GM19455 (cell line): ENCODE measurements around the gene LAMA5.
"Not testable (repeated sequence)": the region's sequence is repeated elsewhere in the genome, so short reads cannot be mapped to it uniquely, and the experiment has no call there.

Source experiments
- ATAC-seq: cut with Tn5 transposase; IDR thresholded peaks from one replicate; pipeline ENCODE4 v1.9.1; 2021; ENCODE audit not compliant: unreplicated experiment

Gene LAMA5

DNA sequence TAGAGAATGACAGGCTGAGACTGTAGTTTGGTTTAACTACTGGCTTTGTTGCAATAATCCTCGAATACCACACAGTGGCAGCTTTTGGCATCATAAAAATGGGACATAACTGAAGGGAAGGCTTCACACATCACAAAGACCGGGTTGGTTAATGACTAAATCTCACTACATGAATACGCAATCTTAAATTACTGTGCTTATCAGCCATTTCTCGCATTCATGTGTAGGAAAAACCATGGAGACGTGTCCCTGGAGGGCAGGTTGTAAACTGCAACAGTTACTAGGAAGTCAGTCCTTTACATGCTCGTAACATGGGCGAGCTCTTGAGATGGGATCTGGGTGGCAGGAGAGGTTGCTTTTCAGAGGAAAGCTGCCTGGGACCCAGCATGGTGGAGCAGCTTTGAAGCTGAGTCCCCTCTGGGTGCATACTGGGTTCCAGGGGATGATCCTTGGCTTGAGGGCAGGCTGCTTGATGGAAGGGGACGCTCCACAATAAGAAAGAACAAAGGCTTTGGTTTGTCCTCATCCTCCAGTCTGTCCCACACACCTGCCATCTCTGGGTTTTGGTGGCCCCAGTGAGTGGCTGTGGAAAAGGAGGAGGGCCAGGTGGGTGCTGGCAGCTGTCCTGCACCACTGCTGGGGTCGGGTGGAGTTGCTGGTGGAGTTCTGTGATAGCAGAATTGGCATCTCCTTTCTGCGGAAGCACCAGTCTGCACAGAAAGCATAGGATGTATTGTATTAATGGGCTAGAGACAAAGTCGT lies 21.9 kb upstream of the LAMA5 start:
- ATAC-seq: no peak

- no peak for ATAC-seq
These were observed 21.0 kb upstream of the LAMA5 start for GRCh38 chr20:62387933-62388635.

DNA sequence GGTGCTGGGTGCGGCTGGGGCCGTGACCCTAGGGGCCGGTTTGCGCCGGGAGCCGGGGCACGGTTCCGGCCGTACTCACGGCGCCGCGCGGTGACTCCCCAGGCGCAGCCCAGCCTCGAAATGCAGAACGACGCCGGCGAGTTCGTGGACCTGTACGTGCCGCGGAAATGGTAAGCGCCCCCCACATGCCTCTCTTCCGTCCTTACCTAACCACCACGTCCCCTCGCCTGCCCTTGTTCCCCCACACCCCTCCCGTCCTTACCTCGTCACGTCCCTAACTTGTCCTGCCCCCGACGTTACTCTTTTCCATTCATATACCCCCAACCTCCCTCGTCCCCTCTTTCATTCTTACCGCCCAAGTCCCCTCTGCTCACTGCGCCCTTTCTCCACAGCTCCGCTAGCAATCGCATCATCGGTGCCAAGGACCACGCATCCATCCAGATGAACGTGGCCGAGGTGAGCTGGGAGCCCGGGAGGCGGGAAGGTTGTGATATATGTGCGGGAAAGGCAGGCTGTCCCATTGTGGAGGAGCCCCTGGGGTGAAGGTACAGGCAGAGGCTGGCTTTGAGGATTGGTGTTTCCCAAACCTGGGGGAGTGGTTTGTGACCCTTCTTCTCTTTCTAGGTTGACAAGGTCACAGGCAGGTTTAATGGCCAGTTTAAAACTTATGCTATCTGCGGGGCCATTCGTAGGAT lies 20.3 kb upstream of the LAMA5 start:
- ATAC-seq: no peak

DNA sequence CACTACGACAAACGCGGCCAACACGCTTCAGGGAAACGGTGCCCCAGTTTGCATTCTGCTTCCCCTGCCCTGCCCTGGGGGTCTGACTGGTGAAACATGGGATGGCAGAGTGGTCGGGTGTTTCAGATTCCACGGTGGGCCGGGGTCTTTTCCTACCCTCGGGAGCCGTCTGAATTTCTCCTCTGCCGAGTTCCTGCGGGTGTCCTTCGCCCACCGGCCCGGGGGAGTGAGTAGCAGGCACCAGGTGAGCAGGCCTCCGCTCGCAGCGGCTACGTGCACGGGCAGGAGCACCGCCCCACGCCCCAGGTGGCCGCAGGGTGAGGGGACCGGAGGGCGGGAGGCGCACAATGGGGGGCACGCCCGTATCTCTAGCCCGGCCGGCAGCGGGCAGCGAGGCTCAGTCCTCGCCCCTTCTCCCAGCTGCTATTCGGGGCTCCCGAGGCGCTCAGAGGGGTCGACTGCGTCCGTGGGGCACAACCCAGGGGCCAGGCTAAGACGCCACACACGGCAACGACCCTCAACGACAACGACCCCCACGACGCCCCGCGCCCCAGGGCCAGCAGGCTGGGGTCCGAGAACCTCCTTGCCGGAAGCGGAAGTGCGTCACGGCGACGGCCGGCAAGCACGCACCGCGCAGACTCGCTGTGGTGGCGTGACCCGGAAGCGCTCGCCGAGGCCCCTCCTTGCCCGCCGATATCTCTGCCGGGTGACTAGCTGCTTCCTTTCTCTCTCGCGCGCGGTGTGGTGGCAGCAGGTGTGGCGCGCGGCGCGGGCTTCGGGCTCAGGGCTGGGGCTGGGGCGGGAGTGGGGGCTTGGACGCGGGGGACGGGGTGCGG lies 19.5 kb upstream of the LAMA5 start, which contains the start of gene RPS21:
Gene RPS21 (plus strand): TSS at position 721 of the 836 bp plus-strand sequence. CDS start 236 bp downstream, outside the sequence.
- ATAC-seq: peak; percentile 81

GRCh38 chr20:62382306-62383198 lies 15.4 kb upstream of the LAMA5 start:
- ATAC-seq: no peak

DNA sequence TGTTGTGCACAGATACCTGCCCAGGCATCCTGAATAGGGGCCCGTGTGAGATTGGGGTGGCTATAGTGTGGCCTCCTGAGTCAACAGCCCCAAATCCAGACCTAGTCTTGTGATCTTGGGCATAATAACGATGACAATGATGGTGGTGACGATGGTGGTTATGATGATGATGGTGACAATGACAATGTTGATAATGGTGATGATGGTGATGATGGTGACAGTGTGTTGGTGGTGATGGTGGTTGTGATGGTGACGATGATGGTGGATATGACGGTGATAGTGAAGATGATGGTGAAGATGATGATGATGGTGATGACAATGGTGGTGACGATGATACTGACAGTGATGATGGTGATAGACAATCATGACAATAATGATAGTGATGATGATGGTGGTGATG lies 14.7 kb upstream of the LAMA5 start:
- ATAC-seq: no peak

- ATAC-seq: no peak
These were observed 14.2 kb upstream of the LAMA5 start for GRCh38 chr20:62381202-62381797.

GRCh38 chr20:62378215-62378614 lies 11.1 kb upstream of the LAMA5 start:
- ATAC-seq: no peak

GRCh38 chr20:62377615-62378178 lies 10.6 kb upstream of the LAMA5 start:
- no peak for ATAC-seq

DNA sequence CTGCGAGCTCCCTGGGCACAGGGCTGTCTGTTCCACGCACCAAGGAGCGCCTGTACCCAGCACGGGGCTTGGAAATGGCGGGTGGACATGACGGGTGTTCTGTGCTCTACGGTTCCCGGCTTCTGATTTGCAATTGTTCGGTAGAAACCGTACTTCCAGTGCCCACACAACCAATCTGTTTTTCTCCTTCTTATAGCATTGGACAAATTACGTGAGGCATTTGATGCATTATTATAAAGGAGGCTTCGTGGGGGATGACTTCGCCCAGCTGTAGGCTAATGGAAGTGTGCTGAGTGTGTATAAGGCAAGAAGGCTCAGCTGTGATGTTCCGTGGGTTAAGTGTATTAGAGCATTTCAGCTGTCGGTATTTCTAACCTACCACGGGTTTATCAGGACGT lies 10.0 kb upstream of the LAMA5 start:
- ATAC-seq: no peak

DNA sequence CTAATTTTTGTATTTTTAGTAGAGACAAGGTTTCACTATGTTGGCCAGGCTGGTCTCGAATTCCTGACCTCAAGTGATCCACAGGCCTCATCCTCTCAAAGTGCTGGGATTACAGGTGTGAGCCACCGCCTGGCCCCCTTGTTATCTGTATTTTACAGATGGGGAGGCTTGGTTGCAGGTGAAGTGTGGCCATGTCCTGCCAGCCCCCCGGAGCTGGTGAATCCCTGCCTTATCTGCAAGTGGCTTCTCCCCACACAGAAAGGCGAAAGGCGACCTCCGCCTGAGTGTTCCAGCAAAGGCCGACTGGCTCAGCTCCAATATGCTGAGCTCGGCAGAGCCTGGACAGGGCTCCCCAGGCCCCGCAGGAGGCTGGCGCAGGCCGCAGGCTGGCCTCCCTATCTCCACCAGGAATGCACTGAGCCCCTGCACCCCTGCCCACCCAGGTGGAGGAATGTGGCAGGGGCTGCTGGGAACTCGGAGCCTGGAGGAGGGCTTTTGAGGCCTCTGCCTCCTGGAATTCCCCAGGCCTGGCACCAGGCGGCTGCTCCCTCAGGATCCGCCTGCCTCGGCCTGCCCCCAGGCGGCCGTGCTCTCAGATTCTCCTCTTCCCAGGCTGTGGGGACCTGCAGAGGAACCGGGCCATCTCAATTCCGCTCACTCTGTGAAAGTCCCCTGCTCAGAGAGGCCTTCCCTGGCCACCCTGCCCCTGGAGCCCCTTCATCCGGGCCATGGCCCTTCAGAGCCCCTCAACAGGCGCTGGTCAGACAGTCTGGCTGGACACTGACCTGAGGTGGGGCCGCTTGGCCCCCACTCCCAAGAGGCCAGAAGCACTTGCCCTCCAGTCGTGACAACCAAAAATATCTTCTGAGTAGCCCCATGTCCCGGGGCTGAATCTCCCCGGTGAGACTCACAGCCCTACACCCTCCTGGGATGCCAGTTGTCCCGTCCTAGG lies 9.3 kb upstream of the LAMA5 start:
- no peak for ATAC-seq

GRCh38 chr20:62374331-62375152 lies 7.4 kb upstream of the LAMA5 start:
- ATAC-seq: no peak

DNA sequence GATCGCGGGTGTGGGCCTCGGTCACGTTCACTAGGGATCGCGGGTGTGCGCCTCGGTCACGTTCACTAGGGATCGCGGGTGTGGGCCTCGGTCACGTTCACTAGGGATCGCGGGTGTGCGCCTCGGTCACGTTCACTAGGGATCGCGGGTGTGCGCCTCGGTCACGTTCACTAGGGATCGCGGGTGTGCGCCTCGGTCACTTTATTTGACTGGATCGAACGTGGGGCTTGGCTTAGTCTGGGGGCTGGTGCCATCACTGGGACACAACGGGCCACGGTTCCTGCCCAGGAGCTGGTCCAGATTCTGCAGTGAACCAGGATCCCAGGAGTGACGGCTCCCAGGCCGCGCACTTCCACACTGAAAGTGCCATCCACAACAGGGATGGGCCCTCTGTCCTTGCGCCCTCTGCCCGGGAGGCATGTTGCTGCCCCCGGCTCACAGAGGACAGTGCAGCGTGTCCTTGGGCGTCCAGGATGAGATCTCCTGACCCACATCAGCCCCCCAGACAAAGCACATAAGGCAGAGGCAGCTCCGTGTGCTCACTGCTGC lies 6.6 kb upstream of the LAMA5 start:
- not testable (repeated sequence) for ATAC-seq

GRCh38 chr20:62372042-62372993 lies 5.2 kb upstream of the LAMA5 start:
- ATAC-seq: no peak

GRCh38 chr20:62371588-62372041 lies 4.5 kb upstream of the LAMA5 start:
- no peak for ATAC-seq
